HL-60 (cell line): ENCODE measurements around the gene CDK15.

Experiments
- POLR2AphosphoS5 ChIP-seq: IDR thresholded peaks from 2 replicates; pipeline ENCODE4 v1.6.1; 2012; ENCODE audit warnings: low read depth
- TF ChIP-seq, protein P1 (sequence below): IDR thresholded peaks from 2 replicates; pipeline ENCODE4 v1.6.1; 2012; ENCODE audit warnings: low read depth; ENCODE audit not compliant: insufficient replicate concordance
- TF ChIP-seq, protein P2 (sequence below): IDR thresholded peaks from one replicate; pipeline ENCODE4 v1.5.1; 2011; ENCODE audit warnings: low read length, control low read depth, inconsistent platforms; ENCODE audit not compliant: insufficient read depth

DNA sequence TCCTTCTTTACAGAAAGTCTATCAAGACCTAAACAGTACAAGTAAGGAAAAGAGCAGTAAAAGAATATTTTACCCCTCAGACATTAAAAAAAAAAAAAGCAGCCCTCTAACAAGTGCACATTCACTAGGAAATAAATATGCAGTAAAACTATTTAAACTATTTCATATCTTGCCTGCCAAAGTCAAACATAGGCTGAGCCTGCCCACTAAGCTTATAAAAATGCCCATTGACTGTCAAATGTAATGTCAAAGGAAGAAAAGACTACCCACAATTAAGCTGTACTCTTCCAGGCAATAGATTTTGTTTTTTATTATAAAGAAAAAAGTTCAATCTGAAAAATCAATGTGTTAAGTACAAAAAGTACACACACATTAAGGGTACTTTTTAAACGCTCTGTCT, 37.4 kb upstream of the CDK15 start:
- TF ChIP-seq, protein P1, sequence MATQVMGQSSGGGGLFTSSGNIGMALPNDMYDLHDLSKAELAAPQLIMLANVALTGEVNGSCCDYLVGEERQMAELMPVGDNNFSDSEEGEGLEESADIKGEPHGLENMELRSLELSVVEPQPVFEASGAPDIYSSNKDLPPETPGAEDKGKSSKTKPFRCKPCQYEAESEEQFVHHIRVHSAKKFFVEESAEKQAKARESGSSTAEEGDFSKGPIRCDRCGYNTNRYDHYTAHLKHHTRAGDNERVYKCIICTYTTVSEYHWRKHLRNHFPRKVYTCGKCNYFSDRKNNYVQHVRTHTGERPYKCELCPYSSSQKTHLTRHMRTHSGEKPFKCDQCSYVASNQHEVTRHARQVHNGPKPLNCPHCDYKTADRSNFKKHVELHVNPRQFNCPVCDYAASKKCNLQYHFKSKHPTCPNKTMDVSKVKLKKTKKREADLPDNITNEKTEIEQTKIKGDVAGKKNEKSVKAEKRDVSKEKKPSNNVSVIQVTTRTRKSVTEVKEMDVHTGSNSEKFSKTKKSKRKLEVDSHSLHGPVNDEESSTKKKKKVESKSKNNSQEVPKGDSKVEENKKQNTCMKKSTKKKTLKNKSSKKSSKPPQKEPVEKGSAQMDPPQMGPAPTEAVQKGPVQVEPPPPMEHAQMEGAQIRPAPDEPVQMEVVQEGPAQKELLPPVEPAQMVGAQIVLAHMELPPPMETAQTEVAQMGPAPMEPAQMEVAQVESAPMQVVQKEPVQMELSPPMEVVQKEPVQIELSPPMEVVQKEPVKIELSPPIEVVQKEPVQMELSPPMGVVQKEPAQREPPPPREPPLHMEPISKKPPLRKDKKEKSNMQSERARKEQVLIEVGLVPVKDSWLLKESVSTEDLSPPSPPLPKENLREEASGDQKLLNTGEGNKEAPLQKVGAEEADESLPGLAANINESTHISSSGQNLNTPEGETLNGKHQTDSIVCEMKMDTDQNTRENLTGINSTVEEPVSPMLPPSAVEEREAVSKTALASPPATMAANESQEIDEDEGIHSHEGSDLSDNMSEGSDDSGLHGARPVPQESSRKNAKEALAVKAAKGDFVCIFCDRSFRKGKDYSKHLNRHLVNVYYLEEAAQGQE = no peak
- TF ChIP-seq, protein P2, sequence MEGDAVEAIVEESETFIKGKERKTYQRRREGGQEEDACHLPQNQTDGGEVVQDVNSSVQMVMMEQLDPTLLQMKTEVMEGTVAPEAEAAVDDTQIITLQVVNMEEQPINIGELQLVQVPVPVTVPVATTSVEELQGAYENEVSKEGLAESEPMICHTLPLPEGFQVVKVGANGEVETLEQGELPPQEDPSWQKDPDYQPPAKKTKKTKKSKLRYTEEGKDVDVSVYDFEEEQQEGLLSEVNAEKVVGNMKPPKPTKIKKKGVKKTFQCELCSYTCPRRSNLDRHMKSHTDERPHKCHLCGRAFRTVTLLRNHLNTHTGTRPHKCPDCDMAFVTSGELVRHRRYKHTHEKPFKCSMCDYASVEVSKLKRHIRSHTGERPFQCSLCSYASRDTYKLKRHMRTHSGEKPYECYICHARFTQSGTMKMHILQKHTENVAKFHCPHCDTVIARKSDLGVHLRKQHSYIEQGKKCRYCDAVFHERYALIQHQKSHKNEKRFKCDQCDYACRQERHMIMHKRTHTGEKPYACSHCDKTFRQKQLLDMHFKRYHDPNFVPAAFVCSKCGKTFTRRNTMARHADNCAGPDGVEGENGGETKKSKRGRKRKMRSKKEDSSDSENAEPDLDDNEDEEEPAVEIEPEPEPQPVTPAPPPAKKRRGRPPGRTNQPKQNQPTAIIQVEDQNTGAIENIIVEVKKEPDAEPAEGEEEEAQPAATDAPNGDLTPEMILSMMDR = no peak
- TF ChIP-seq POLR2AphosphoS5 = no peak
